ENCODE data around the gene L3MBTL2.

GRCh38 chr22:41234815-41235695 is 29.9 kb downstream of the L3MBTL2 start:
- TF ChIP-seq, protein P1, sequence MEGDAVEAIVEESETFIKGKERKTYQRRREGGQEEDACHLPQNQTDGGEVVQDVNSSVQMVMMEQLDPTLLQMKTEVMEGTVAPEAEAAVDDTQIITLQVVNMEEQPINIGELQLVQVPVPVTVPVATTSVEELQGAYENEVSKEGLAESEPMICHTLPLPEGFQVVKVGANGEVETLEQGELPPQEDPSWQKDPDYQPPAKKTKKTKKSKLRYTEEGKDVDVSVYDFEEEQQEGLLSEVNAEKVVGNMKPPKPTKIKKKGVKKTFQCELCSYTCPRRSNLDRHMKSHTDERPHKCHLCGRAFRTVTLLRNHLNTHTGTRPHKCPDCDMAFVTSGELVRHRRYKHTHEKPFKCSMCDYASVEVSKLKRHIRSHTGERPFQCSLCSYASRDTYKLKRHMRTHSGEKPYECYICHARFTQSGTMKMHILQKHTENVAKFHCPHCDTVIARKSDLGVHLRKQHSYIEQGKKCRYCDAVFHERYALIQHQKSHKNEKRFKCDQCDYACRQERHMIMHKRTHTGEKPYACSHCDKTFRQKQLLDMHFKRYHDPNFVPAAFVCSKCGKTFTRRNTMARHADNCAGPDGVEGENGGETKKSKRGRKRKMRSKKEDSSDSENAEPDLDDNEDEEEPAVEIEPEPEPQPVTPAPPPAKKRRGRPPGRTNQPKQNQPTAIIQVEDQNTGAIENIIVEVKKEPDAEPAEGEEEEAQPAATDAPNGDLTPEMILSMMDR (IDR thresholded peaks at IDR 0.05; ENCODE audit: poor library complexity), result no peak
- no peak for TF ChIP-seq EZH2 (IDR thresholded peaks at IDR 0.05; ENCODE audit: borderline replicate concordance)
